HG03025 (cell line): ENCODE measurements around the gene RAB9B.

Experiments used
- ATAC-seq: cut with Tn5 transposase; IDR thresholded peaks from one replicate; pipeline ENCODE4 v1.9.1; 2021; ENCODE audit warnings: mild to moderate bottlenecking, moderate library complexity; ENCODE audit not compliant: unreplicated experiment, low FRiP score

RAB9B gene

DNA sequence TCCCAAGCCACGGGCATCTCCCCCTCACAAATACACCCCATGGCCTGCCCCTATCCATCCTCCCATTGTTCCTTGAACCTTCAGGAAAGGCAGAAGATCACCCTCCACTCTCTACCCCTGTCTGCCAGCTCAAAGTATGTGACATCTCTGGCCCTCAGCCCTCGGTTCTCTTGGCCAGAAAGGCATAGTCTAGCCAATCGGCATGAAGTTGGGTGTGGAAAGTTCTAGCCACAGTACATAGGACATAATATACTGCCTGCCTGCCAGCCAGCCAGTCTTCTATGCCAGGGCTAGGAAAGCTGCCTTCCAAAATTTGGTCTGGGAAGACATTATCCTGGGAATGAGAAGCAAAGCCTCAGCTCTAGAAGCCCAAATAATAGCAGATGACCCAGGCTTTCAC lies 58.6 kb downstream of the RAB9B start:
- ATAC-seq = no peak
